LoVo (cell line): Measurements from ENCODE around the gene RMI1.

Experiments used
- DNase-seq: peaks from one replicate; pipeline ENCODE4 v3.0.0-alpha.2; 2016; ENCODE audit warnings: low spot score

RMI1 gene

DNA sequence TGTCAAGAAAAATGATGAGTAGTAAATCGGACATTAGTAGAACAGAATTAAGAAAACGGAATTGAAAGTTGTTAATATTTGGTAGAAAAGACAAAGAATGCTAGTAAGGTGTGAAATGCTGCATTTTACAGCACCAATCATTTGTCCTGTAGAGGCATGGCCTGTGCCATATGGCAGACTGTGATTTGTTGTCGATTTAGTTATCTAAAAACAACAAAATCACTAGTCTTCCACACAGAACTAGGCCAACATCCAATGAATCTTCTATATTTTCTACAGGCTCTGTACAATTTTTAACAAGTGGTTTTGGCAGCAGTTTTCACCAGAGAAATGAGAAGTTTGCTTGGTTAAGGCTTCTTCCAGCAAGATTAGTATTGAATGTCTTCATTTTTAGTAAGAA is 11.0 kb upstream of the RMI1 start:
- DNase-seq = no peak

- no peak for DNase-seq
Observed at GRCh38 chr9:83971485-83971884, 9.1 kb upstream of the RMI1 start.

- DNase-seq = no peak
Observed at GRCh38 chr9:83972286-83972685, 8.3 kb upstream of the RMI1 start.

GRCh38 chr9:83975300-83975699 is 5.3 kb upstream of the RMI1 start:
- no peak for DNase-seq

DNA sequence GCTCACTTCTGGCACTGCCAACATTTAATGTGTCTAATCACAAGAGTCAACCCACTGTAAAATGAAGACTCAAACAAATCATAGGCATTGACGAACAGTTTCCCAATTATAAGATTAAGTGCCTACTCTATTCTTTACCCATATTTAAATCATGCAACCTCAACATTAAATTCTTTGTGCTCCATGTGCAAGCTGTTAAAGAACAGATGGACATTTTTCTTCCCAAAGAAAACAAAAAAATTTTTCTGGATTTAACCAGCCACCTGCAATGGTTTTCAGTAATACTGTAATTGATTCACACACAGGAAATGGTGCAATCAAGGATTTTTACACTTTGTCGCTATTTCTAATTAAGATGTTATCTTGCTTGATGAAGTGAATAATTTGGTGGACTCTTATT is 4.2 kb upstream of the RMI1 start:
- no peak for DNase-seq

DNA sequence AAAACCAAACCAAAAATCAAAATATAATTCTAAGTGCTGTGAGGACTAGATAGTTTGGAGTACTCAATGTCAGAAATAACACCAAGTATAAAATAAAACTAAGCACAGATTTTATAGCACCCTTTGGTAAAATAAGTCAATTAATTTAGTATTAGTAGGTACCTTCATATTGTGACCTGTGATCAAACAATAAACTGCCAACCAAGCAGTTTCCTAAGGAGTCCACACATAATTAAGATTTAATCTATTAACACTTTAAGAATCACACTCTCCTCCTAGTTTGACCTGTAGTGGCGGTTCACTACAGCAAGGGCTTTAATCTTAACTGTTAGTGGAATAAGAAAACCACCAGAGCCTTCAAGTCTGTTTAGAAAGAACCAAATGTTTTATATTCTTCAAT is 3.4 kb upstream of the RMI1 start:
- DNase-seq = no peak

DNA sequence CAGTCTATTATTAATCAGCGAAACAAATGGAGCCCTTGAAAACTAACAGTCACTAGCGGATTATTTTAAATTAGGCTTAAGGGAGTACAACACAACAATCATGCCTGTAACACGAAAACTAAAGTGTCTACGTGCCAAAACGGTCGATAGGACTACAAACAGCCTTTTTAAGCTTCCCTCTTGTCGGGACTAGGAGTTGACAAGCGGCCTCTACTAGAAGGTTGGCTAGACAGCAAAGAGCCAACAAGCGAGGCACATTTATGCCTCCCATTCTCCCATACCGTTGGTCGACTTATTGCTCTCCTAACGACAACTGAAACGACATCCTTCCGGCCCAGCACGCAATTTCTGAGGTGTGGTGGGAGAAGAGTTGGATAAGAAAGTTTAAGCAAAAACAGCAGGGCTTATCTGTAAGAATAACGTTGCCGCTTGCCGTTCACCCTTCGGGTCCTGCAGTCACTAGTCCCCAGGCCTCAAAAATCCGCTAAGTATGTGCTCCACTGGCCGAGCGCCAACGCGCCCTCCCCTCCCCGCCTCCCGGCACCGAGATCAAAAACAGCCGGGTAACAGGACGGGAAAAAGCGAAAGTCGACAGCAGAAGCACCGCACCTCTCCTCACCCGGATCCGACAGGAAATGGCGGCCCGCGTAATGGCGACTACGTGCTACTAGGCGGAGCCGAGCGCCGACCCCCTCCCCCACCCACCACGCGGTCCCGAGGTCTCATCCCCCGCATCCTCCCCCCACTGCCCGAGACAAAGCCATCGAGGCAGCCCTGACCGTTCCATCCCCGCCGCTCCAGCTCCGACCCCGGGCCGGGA is 1.4 kb upstream of the RMI1 start:
- DNase-seq = peak; percentile 78

- peak; percentile 96 for DNase-seq
Observed at GRCh38 chr9:83979812-83980394, 702 bp upstream of the RMI1 start, which contains the start of gene HNRNPK. Gene HNRNPK, minus strand, starts transcription at chr9:83980215. Its CDS starts 1,963 bp downstream, at chr9:83978252.

GRCh38 chr9:83981126-83981871 is 694 bp downstream of the RMI1 start:
- no peak for DNase-seq

- no peak for DNase-seq
Observed at GRCh38 chr9:83986195-83986594, 5.6 kb downstream of the RMI1 start.

- DNase-seq = no peak
Observed at GRCh38 chr9:83986765-83987401, 6.3 kb downstream of the RMI1 start.

GRCh38 chr9:83987402-83987791 is 6.8 kb downstream of the RMI1 start:
- no peak for DNase-seq

DNA sequence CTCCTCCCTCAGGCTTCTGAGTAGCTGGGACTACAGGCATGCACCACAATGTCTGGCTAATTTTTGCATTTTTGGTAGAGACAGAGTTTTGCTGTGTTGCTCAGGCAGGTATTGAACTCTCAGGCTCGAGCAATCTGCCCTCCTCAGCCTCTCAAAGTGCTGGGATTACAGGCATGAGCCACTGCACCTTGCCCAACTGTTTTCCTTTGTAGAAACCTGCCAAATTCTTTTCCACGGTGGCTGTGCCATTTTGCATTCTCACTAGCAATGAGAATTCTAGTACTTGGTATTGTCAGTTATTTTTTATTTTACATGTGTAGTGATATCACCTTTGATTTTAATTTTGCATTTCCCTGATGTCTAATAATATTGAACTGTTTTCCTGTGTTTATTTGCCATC is 7.8 kb downstream of the RMI1 start:
- DNase-seq = no peak

GRCh38 chr9:83991355-83991754 is 10.8 kb downstream of the RMI1 start:
- DNase-seq = no peak

DNA sequence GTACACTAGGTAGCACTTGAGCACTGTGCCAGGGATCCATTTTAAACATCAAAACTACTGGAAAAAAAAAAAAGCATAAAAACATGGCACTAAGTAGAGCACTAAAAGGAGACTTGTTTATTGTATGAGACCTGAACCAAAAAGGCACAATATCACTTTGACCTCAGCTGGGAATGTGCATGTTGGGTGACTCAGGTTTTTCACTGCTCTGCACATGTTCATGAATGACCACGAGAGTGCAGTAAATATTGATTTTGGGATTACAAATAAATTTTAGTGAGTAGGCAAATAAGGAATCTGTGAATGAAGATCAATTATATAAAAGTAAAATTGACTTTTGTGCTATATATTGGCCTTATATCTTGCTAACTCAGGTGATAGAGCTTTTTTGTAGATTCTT is 11.8 kb downstream of the RMI1 start:
- no peak for DNase-seq

DNA sequence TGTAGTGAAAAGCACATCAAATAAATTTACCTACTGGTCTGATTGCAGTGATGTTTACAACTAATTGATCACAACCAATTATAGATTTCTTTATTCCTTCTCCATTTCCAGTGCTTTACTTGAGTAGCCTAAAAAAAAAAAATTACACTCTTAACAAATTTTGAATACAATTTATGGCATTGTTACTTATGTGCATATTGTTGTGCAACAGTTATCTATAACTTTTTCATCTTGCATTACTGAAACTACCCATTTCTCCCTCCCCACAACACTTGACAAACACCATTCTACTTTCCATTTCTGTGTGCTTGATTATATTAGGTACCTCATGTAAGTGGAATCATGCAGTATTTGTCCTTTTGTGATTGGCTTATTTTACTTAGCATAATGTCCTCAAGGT is 12.3 kb downstream of the RMI1 start:
- no peak for DNase-seq

DNA sequence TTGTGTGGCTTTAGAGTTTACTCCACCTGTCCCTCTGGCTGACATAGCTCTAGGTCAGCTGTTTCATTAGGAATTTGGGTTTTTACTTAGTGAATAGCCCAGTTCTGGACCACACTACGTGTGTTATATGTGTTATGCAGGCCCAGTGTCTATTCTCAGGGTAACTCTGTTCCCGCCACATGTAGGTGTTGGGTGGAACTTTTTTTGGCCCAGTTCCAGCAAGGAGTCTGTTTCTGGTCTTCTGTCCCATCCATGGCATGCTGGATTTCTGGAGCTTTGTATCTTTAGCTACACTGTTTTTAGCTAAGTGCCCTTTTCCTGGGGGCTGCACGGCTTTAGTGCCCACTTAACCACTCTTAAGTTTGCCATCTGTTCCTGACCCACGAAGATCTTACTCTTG is 15.5 kb downstream of the RMI1 start:
- no peak for DNase-seq

- DNase-seq = no peak
Observed at GRCh38 chr9:83999141-83999918, 18.7 kb downstream of the RMI1 start.

GRCh38 chr9:84000186-84000585 is 19.6 kb downstream of the RMI1 start:
- DNase-seq = no peak

DNA sequence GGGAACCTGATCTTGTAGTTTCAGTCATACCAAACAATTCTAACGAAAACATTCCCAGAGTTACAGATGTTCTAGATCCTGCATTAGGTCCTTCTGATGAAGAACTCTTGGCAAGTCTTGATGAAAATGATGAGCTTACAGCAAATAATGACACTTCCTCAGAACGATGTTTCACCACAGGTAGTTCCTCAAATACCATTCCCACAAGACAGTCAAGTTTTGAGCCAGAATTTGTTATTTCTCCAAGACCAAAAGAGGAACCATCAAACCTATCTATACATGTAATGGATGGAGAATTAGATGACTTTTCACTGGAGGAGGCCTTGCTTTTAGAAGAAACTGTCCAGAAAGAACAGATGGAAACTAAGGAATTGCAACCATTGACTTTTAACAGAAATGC is 21.0 kb downstream of the RMI1 start:
- no peak for DNase-seq

- DNase-seq = no peak
Observed at GRCh38 chr9:84002344-84002743, 21.7 kb downstream of the RMI1 start.

DNA sequence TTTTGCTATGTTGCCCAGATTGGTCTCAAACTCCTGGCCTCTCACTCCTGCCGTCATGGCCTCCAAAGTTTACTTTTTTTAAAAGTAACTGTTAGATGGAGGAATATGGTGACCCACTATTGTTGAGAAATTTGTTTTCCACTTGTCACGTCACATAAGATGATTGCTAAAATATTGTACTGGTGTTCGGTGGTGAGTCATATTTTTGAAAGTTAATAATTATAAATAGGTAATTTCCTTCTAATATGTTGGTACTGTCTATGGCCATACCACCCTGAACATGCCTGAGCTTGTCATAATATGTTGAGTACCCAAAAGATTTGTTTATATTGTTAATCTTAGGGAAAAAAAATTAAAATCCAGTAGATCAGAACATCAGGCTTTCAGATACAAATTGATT is 22.6 kb downstream of the RMI1 start:
- DNase-seq = no peak
